ENCODE results near the gene TP73.

The TP73 gene

DNA sequence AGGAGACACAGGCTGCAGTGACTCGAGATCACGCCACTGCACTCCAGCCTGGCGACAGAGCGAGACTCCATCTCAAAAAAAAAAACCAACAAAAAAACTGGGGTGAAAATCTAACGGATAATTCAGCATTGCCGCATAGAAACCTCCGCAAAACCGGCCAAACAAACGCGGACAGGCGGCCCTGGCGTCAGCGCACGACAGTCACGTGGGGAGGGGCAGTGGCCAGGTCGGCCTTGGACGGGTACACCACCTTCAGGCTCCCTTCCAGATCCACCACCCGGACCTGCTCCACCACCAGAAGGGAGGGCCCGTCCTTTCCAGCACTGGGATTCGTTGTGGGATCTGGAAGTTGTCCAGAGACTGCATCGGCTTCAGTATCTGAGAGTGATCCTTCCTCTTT, 128.6 kb downstream of the TP73 start:
- DNase-seq (ENCODE audit: low read depth), result no peak
- no peak overlapping the region for H3K4me3 ChIP-seq (ENCODE audit: low read depth, low read length)
- TF ChIP-seq, protein P1, sequence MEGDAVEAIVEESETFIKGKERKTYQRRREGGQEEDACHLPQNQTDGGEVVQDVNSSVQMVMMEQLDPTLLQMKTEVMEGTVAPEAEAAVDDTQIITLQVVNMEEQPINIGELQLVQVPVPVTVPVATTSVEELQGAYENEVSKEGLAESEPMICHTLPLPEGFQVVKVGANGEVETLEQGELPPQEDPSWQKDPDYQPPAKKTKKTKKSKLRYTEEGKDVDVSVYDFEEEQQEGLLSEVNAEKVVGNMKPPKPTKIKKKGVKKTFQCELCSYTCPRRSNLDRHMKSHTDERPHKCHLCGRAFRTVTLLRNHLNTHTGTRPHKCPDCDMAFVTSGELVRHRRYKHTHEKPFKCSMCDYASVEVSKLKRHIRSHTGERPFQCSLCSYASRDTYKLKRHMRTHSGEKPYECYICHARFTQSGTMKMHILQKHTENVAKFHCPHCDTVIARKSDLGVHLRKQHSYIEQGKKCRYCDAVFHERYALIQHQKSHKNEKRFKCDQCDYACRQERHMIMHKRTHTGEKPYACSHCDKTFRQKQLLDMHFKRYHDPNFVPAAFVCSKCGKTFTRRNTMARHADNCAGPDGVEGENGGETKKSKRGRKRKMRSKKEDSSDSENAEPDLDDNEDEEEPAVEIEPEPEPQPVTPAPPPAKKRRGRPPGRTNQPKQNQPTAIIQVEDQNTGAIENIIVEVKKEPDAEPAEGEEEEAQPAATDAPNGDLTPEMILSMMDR (IDR thresholded peaks at IDR 0.05; ENCODE audit: low read depth, low read length, missing control alignments), result no peak

DNA sequence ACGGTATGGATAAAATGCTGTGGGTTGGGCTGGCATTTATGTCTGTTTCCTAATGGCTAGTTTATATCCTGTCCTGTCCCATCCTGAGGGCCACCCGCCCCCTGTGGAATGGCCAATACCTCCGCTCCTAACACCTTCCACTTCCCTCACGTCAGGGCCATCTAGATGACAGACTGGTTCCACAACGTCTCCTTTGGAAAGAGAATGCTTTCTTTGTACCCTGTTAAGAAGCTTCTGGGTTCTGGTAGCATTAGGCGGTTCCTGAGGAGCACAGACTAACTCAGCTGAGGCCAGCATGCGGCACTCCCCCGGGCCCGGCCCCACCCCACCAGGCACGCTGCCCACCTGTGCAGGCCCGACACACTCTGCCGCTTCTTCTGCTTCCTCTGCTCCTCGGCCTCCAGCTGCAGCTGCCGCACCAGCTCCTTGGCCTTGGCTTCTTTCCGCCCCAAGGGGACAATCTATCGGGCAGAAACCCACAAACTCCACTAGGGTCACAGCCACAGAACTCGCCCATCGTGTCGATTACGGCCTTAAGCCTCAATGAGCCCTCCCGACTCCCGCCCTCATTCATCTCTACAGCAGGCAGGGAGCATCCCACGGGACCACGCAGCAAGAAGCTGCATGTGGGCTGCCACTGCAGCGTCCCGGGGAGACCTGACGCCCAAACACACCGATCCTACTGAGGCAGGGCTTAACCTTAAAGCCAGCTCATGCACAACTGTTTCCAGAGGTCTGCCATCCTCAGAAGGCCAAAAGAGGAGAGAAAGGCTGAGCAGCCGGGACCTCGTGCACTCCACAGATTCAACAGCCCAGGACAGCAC, 131.5 kb downstream of the TP73 start:
- no peak for DNase-seq (ENCODE audit: low read depth)
- TF ChIP-seq, protein P1 (IDR thresholded peaks at IDR 0.05; ENCODE audit: low read depth, low read length, missing control alignments), result no peak
- H3K4me3 ChIP-seq (ENCODE audit: low read depth, low read length), result no peak overlapping the region

DNA sequence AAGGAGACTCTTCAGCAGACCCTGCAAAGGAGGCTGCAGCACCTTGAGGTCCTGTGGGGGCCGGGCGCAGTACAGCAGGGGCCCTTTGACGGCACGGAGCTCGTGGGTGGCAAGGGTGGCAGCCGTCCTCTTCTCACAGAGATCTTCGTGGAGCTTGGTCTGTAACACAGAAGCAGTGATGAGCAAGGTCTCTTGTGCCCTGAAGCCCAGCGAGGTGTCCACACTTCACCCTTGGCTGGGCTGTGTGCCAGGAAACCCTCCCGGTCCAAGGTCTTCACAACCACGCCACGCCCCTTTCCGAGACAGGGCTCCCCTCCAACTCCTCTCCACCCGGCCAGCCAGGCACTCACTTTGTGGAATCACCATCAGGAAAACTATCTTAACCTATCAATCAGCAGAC, 132.7 kb downstream of the TP73 start:
- DNase-seq (ENCODE audit: low read depth), result no peak
- no peak overlapping the region for H3K4me3 ChIP-seq (ENCODE audit: low read depth, low read length)
- TF ChIP-seq, protein P1 (IDR thresholded peaks at IDR 0.05; ENCODE audit: low read depth, low read length, missing control alignments), result no peak

DNA sequence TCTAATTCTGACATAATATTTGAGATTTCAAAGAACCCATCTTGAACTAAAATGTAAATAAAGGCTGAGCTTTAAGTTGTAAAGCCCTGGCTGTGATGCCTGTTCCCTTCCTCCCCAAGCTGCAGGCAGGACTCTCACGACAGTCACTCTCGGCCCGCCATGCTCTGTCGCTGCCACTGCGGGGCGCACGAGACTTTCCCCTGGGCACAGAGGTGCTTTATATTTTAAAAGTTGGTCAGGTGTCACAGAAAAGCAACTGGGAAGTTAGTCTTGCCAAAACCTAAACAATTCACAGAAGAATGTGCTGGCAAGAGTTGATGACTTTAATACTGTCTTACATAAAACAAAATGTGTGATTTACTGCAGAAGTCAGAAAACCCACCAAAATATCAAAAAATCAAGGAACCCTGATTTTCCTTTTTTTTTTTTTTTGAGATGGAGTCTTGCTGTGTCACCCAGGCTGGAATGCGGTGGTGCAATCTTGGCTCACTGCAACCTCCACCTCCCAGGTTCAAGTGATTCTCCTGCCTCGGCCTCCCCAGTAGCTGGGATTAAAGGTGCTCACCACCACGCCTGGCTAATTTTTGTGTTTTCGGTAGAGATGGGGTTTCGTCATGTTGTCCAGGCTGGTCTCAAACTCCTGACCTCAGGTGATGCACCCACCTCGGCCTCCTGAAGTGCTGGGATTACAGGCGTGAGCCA, 133.3 kb downstream of the TP73 start:
- TF ChIP-seq, protein P1 (IDR thresholded peaks at IDR 0.05; ENCODE audit: low read depth, low read length, missing control alignments), result peak; percentile 23
- DNase-seq (ENCODE audit: low read depth), result no peak
- no peak overlapping the region for H3K4me3 ChIP-seq (ENCODE audit: low read depth, low read length)

Measured in GM12864 (cell line).